HG03095 (cell line): ENCODE measurements around the gene FBXL5.

Source experiments
- ATAC-seq: cut with Tn5 transposase; IDR thresholded peaks from one replicate; pipeline ENCODE4 v1.9.1; 2021; ENCODE audit warnings: moderate library complexity; ENCODE audit not compliant: unreplicated experiment

FBXL5 gene

DNA sequence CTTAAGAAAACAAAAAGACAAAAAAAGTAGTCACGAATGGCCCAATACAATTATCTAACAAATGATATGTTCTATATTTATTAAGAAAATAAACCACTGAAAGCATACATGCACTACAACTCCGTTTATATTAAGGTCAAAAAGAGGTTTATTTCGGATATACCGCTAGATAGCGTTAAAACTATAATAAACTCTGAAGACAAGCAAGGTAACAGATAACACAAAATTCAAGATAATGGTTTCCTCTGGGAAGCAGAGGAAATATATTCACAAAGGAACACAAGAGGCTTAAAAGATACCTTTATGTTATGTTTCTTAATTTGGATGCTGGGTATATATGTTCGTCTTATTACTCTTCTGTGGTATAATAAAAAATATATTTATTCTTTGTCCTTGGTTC lies 21.7 kb upstream of the FBXL5 start:
- ATAC-seq = no peak

DNA sequence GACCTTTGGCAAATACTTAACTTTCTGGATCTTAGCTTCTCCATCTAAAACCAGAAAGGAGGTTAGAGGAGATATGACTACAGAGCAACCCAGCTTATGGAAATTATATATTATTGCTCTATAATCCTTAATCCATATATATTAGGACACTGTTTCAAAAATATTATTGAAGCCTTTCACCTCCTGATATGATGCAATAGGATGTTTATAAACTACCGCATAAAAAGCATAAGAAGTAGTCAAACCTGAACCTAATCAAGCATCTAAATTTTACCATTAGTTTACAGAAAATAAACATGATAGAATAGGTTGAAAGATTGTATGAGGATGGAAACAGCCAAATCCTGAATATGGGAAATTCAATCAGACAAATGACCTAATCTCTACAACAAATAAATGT lies 20.9 kb upstream of the FBXL5 start:
- ATAC-seq = no peak

DNA sequence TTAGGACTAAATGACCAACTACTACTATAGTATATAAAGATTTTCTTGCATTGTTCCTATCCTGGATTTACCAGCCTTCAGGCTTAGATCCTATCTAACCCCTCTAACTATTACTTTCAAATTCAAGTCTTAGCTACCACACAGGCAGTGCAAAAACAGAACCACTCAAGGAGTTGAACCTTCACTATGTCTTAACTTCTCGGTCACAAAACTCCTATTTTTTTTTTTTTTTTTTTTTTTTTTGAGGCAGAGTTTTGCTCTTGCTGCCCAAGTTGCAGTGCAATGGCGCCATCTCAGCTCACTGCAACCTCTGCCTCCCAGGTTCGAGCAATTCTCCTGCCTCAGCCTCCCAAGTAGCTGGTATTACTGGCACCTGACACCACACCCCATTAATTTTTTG lies 20.2 kb upstream of the FBXL5 start:
- ATAC-seq = no peak

DNA sequence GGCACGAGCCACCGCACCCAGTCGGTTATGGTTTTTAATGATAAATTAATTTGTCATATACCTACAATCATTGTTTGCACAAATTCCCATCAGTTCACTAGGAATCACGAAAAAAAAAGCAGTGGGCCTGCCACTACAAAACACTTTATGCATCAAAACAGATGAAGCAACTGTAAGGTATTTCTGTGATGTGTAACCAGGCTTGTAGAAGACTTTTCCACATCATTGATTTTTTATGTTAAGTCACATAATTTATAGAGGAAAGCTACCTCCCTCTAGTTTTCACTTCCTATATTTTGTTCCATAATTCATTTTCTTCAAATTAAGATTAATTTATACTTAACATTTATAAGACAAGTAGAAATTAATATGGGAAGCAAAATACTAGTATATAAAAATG lies 19.8 kb upstream of the FBXL5 start:
- ATAC-seq = no peak

DNA sequence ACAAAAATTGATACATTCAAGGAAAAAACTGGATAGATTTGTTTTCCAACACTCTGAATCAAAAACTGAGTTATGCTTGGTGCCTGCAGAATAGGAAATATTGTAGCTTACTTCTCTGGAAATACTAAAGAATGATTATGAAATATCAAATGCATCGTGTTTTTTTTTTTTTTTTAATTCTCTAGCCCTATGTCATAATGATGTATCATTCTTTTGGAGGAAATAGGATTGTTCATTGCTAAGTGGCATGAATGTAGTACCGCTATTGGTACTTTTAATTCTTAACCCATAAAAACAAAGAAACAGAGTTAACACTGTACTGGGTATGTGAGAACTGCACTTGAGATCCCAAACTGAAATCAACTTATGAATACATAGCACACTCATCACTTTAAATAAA lies 18.9 kb upstream of the FBXL5 start:
- ATAC-seq = no peak

DNA sequence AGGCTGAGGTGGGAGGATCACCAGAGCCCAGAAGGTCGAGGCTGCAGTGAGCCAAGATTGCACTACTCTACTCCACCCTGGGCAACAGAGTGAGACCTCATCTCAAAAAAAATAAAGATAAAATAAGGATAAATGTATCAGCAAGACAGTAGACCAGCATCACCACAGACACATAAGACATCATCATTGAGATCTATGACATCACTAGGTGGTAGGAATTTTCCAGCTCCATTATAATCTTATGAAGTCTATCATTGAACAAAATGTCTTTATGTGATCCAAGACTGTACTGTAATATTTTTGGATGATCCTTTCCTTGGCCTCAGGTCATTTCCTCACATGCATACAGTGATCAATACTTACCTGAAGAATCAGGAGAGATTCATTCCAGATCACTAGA lies 18.2 kb upstream of the FBXL5 start:
- no peak for ATAC-seq

DNA sequence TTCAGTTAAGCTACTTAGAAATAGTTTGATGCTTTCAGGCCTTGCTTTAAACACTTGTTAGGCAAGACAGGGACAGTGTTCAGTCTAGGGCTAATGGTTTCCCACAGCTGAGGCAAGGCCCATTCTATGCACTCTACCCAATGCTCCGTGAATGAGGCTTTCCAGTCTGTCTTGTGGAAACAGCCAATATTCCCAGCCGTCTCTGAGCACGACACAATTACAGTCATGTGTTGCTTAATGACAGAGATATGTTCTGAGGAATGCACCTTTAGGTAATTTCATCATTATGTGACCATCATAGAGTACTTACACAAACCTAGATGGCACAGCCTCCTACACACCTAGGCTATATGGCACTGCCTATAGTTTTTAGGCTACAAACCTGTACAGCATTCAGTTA lies 16.9 kb upstream of the FBXL5 start:
- no peak for ATAC-seq

DNA sequence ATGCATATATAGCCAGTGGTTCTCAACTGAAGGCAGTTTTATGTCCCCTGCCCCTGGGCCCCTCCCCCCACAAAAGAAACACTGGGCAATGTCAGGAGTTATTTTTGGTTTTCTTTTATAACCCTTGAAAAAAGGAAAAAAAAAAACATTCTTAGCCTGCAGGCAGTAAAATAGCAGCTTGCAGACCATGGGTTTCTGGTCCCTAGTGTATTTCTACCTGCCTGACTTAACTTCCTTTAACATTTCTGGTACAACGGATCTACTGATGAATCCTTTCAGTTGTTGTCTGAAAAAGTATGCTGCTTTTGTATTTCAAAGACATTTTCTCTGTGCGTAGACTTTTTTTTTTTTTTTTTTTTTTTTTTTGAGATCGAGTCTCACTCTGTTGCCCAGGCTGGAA lies 15.4 kb upstream of the FBXL5 start:
- no peak for ATAC-seq

DNA sequence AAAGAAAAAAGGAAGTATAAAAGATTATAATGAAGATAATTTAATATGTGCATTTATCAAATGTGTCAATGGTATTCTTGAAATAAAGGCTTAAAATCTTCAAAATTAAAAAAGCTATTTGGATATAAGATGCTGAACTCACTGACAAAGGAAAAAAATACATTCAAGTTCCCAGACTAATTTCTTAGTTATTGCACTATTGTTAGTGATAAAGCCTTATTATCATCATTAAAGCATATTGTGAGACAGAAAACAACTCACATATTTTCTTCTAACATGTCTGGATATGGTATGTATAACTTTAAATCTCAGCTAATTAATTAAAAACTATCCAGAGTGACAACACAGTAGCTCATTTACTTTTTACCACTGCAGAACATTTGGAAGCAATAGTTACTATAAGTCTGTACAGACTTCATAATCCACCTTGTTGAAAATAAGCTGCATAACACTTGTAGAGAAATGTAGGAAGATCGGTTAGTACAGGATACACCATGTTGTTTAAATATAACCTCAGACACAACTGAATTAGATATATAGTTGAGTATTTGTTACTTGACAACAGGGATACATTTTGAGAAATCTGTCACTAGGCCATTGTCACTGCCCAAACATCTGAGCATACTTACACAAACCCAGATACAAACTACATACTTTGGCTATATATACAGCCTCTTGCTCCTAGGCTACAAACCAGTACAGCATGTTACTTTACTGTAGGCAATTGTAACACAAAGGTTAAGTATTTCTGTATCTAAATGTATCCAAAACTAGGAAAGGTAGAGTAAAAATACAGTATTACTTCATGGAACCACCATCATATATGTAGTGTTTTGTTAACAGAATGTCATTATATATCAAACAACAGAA lies 13.6 kb upstream of the FBXL5 start:
- ATAC-seq = no peak

DNA sequence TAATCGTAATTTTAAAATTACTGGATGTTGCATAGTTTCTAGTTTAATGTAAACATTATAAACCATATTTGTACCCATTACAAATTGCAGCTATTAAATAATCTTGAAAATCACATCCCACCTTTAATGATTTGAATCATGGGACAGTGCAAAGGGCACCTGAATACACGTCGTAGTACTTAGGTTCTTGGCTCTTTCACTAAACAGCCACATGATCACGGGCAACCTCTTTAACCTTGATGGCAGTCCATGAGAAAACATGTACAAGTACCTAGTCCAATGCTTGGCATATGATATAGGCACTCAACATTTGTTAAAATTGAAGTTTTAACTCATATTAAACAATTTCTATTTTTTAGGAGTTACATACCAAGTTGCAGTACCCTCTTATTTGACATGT lies 11.8 kb upstream of the FBXL5 start:
- no peak for ATAC-seq

DNA sequence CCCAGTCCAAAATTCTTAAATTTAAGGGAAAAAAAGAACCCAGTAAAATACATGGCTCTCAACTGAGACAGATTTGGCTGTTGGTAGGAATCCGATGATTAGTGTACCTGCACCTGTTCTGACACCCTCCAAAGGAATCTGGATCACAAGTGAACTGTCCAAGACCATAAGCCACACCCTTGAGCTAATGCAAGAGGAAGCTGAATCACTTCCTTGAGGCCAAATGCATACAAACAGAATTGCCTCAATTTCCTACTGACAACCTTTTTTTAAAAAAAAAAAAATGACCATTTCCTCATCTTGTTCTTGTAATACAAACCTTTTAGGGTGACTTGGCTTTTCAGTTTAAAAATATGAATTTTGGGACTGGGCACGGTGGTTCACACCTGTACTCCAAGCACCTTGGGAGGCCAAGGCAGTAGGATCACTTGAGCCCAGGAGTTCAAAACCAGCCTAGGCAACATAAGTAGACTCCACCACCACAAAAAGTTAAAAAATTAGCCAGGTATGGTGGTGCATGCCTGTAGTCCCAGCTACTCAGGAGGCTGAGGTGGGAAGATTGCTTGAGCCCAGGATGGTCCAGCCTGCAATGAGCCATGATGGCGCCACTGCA lies 10.7 kb upstream of the FBXL5 start:
- ATAC-seq = no peak

DNA sequence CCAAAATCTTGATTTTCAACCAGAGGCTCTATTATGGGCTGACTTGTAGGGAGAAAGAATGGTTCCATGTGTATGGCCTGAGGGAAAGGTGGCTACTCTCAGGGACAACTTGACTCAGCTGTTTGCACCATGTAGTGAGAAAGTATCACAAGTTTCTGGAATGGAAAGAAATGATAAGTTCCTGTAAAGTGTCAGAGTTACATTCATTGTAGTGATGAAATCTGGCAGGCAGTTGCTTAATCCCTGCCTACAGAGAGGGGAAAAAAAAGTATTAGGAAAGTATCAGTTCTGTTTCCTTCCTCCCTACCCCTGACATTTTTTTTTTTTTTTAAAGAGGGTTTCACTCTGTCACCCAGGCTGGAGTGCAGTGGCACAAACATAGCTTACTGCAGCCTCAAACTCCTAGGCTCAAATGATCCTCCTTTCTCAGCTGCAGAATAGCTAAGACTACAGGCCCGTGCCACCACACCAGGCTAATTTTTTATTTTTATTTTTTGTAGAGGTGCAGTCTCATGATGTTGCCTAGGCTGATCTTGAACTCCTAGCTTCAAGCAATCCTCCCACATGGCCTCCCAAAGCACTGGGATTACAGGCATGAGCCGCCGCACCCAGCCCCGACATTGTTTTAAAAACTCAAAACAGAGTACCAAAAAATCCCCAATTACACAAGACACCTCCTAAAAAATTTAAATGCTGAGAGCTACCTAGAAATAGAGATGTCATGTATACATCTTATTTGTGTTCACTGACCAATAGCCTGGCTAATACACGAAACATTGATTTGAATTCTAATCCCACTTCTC lies 4.8 kb upstream of the FBXL5 start:
- ATAC-seq = no peak

DNA sequence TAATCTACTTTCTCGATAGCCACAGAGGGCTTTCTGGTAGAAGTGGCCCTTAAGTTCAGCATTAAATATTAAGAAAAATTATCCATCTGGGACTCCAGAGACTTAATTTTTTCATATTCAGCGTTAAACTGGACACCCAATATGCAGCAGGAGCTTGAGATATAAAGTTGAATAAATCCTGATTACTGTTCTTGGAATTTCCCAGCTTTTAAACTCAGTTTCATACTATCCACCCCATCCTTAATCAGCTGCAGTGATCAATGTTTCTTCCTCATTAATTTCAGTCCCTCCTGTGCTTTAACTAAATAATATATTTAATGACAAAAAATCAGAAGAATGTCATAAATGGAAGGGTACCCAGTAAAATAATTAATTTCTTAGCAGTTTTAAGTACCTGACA lies 3.6 kb upstream of the FBXL5 start:
- ATAC-seq = no peak

DNA sequence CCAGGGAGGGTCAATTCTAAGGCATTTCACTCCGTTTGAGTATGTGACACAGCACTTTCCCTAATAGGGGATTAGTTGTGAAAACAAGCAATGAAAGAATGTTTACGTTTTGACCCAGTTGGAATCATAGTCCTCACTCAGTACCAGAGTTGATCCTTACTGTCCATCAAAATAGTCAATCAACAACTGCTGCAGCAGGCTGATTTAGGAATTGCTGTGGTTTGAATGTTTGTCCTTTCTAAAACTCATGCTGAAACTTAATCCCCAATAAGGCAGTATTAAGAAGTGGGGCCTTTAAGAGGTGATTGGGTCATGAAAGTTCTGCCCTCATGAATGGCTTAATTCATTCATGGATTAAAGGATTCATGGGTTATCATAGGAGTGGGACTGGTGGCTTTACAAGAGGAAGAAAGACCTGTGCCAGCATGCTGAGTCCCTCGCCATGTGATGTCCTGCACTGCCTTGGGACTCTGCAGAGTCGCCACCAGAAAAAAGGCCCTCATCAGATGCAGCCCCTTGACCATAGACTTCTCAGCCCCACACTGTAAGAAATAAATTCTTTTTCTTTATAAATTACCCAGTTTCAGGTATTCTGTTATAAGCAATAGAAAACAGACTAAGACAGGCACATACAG lies 3.1 kb upstream of the FBXL5 start:
- no peak for ATAC-seq

DNA sequence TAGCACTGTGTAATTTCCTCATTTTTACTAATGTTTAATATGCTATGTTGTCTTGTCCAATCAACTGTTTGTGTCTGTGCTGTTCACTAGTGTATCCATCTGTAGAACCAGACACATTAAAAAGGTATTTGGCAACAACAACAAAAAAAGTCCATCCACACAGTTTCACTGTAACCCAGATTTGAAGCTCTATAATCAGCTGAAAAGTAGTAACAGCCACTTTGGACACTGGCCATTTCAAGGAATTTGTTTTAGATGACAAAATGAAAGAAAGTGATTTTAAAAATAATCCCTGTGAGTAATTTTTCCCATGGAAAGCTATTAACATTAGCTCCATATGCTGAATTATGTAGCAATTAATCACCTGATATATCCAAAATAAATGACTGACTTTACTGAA lies 2.2 kb upstream of the FBXL5 start:
- ATAC-seq = no peak

DNA sequence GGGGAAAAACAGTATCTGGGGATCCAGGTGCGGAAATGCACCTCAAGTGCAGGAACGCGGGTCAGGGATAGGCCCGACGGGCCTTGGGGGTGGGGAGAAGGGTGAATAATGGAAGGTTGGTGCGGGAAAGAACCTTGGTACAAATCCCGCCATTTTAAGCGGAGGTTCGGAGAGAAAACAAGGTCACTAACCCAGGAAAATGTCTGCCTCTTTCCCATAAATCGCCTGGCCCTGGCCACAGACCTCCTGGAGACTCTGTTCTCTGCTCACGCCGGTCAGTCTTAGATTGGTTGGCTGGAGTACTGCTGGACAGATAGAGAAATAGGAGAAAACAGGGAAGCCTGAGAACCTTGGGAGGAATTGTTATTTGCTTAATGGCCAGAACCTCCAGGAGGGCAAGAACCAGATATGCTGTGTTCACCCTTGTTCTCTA lies 897 bp upstream of the FBXL5 start:
- no peak for ATAC-seq

DNA sequence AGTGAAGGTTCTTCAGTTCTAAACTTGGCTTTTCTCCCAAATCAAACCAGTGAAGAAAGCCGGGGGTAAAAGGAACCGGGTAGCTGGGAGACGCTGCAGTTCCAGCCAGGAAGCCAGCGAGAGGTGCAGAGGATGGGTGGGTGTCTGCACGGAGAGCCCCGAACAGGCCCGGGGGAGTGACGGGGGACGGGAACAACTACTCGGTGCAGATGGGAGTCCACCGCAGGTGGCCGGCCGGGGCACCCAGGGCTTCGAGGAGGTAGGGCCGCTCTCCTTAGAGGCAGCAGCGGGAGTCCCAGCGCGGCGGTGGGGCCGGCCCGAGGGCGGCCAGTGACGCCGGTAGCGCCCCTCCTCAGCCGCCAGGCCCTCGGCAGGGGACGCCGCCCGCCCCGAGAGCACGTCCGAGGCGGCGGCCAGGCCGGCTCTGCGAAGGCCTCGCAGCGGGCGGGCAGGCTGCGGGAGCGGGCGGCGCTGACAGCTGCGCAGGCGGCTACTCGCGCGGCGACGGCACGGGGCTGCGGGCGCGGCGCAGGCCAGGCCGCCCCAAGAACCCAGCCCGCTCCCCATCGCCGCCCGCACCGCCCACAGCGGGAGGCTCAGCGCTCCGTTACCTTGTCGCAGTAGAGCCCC lies 449 bp downstream of the FBXL5 start:
- ATAC-seq = peak; percentile 37

DNA sequence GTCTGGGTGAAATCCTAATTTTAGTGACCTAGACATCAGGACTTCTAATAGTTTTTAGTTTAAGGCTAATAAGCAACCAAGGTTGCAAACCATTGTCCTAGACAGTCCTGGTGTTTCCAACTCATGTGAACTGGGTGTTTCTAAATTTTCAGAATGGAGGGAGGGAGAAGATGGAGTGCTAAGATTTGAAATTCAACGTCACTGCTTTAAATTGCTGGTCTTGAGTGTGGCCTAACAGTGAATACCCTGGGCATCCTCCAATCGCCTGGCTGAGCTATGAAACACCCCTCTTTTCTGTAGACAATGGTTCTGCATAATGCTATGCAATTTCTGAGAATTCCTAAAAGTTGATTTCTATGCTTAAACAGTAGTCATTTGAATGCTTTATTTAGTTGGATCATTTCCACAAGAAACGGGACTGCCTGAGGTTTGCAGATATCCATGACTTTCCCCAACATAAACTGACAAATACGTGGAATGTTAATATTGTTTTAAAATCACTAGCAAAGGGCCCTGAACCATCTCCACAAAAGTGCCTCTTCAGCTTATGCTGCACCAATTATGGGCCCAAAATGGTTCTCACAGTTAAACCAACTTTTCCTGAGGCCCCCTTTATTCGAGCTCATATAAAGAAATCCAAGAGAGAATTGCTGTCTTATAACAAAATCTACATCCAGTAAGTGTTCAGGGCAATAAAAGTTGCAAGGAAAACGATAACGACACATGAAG lies 1.1 kb downstream of the FBXL5 start:
- ATAC-seq = peak; percentile 34

DNA sequence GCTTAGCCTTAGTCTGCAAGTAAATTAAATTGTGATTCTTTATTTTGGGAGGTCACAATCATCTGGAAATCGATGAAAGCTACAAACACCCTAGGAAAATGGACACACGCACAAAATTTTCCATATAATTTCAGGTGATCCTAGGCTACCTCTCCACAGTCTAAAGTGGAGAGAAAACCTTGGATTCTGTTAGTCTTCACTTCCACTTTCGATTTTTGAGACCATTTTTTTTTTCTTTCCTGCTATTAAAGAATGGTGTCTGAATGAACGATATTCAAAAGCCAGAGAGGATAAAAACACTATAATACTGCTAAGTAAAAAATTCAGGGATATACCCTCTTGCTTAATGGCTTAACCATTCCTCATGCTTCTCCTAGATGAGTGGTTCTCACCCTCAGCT lies 1.7 kb downstream of the FBXL5 start:
- no peak for ATAC-seq

DNA sequence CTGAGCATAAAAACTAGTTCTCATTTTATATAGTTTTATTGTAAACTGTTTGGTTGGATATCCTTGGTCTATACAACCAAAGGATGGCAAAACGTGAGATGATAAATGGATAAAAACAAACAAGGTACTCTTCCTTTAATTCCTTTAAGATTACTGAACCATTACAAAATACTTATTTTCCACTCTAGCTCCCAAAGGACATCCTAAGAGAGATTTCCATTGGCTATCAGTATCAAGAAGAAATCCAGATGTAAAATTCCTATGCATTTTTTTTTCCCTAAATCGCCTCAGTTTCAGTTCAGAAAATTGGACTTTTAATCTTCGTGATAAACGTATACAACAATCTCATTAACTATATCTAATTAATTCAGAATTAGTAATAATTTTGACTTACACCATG lies 2.3 kb downstream of the FBXL5 start:
- no peak for ATAC-seq
